Progenitor cell of endocrine pancreas (in vitro differentiated cells): ENCODE results near the gene RBMS1. TPM values are rescaled to one million over a fixed set of nuclear protein-coding genes. Genes with fewer than 3 reads are reported as not detected.
A peak's percentile ranks its signal among the peaks of the same experiment; 100 is the strongest.

ENCODE experiments used
- DNase-seq: peaks from one replicate; pipeline ENCODE4 v3.0.0; 2021; ENCODE audit warnings: low spot score; ENCODE audit not compliant: unreplicated experiment
- H3K27ac Mint-ChIP-seq: 2 replicates; pipeline ENCODE4 v1.8.0; 2021; ENCODE audit warnings: mild to moderate bottlenecking, moderate library complexity, mixed read lengths
- H3K27me3 Mint-ChIP-seq: 2 replicates; pipeline ENCODE4 v1.8.0; 2021; ENCODE audit warnings: mixed read lengths
- H3K36me3 Mint-ChIP-seq: 2 replicates; pipeline ENCODE4 v1.8.0; 2022; ENCODE audit warnings: mixed read lengths; ENCODE audit not compliant: insufficient read depth
- H3K4me1 Mint-ChIP-seq: 2 replicates; pipeline ENCODE4 v1.8.0; 2021; ENCODE audit warnings: low read depth, mixed read lengths
- H3K4me3 Mint-ChIP-seq: 2 replicates; pipeline ENCODE4 v1.8.0; 2021; ENCODE audit warnings: low read depth, mild to moderate bottlenecking, moderate library complexity, mixed read lengths
- H3K9me3 Mint-ChIP-seq: 2 replicates; pipeline ENCODE4 v1.8.0; 2021; ENCODE audit warnings: low read depth, mixed read lengths
- total RNA-seq: library from RNA; stranded (reverse); gene quantifications from 2 replicates; pipeline ENCODE4 v1.2.1, GENCODE V29; 2021
- TF ChIP-seq, protein P1 (sequence below): fragments of 200-600 bp; sonication (generic); IDR thresholded peaks from one replicate; pipeline ENCODE4 v1.5.0; 2021; ENCODE audit warnings: antibody characterized with exemption, mild to moderate bottlenecking; ENCODE audit not compliant: unreplicated experiment

The RBMS1 gene
- total RNA-seq, 1 donor from 2014 or later: 59.8 TPM

- DNase-seq: no peak
- no peak overlapping the region for H3K4me3 Mint-ChIP-seq
- H3K27ac Mint-ChIP-seq: no peak overlapping the region
- no peaks in the 10 kb centered on the region for H3K36me3 Mint-ChIP-seq
- TF ChIP-seq, protein P1, sequence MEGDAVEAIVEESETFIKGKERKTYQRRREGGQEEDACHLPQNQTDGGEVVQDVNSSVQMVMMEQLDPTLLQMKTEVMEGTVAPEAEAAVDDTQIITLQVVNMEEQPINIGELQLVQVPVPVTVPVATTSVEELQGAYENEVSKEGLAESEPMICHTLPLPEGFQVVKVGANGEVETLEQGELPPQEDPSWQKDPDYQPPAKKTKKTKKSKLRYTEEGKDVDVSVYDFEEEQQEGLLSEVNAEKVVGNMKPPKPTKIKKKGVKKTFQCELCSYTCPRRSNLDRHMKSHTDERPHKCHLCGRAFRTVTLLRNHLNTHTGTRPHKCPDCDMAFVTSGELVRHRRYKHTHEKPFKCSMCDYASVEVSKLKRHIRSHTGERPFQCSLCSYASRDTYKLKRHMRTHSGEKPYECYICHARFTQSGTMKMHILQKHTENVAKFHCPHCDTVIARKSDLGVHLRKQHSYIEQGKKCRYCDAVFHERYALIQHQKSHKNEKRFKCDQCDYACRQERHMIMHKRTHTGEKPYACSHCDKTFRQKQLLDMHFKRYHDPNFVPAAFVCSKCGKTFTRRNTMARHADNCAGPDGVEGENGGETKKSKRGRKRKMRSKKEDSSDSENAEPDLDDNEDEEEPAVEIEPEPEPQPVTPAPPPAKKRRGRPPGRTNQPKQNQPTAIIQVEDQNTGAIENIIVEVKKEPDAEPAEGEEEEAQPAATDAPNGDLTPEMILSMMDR: no peak
- H3K9me3 Mint-ChIP-seq: no peaks in the 10 kb centered on the region
- H3K4me1 Mint-ChIP-seq: peaks cover 37% of the 10 kb centered on the region
- H3K27me3 Mint-ChIP-seq: no peaks in the 10 kb centered on the region
Measured at GRCh38 chr2:160229591-160229990, 264.0 kb downstream of the RBMS1 start.

DNA sequence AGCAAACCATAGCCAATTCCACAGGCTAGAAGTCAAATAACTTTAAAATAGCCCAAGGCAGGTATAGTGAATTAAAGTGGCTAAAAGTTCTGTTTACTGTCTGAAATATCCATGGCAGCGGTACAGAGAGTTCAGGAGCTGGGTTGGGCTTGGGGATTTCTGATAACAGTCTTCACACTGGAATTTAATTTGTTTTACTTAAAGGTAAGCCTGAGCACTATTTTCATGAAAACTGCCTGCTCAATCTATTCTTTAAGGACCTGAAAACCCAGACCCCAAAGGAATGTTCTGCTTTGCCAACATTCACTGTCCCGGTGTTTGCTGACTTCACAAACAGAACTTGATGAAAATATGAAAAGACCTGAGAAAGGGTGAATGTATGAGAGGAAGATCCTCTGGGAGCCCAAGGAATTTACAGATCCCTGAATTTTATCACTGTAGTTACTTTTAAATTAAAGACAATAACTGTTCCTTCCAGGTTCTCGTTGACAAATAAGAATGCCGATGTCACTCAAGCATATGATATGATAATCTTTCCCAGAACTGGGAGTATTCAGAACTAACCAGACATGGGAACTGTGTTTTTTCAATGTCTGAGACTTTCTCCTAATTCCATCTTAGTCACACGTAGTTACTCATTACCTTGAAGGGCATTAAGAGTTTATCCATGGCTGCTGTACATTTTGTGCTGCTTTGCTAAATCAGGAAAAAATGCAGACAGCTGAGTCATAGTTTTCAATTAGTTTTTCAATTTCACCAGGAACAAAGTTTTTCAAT lies 265.3 kb downstream of the RBMS1 start:
- DNase-seq: no peak
- Mint-ChIP-seq H3K27ac (peak overlapping the region; percentile 80), H3K27me3 (no peaks in the 10 kb centered on the region), H3K9me3 (no peaks in the 10 kb centered on the region), H3K4me3 (no peak overlapping the region), H3K4me1 (peaks cover 37% of the 10 kb centered on the region), H3K36me3 (no peaks in the 10 kb centered on the region)
- TF ChIP-seq, protein P1: no peak

DNA sequence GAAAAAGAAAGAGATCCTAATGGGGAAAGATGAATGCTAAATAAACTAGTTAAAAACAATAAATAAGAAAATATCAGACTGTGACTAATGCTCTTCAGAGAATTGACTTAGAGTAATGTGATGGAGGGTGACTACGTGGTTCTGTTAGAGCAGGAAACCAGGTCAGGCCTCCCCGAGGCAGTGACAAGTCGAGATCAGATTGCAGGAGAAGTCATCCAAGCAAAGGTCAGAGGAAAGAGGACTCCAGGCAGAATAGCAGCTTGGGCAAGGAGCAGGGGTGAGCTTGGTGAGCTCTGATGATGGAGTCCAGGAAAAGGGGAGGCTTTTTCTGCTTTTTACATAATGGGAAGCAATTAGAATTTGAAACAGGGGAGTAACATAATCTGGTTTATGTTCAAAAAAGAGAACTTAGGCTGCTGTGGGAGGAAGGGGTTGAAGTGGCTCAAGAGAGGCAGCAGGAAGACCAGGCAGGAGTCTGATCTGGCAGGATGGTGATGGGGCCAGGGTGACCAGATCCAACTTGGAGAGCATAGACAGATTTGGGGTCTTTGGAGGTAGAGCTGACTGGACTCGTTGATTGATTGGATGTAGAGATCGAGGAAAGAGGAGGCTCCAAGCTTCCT lies 266.2 kb downstream of the RBMS1 start:
- H3K27me3 Mint-ChIP-seq: no peaks in the 10 kb centered on the region
- peaks cover 44% of the 10 kb centered on the region for H3K4me1 Mint-ChIP-seq
- H3K27ac Mint-ChIP-seq: no peak overlapping the region
- H3K4me3 Mint-ChIP-seq: no peak overlapping the region
- H3K9me3 Mint-ChIP-seq: no peaks in the 10 kb centered on the region
- H3K36me3 Mint-ChIP-seq: no peaks in the 10 kb centered on the region
- TF ChIP-seq, protein P1: no peak
- DNase-seq: no peak

- H3K4me1 Mint-ChIP-seq: peaks cover 54% of the 10 kb centered on the region
Measured at GRCh38 chr2:160226367-160226766, 267.2 kb downstream of the RBMS1 start.

GRCh38 chr2:160225722-160226121 lies 267.9 kb downstream of the RBMS1 start:
- TF ChIP-seq, protein P1: no peak
- Mint-ChIP-seq H3K4me1 (peaks cover 60% of the 10 kb centered on the region), H3K27me3 (no peaks in the 10 kb centered on the region), H3K27ac (no peak overlapping the region), H3K9me3 (no peaks in the 10 kb centered on the region), H3K4me3 (no peak overlapping the region), H3K36me3 (no peaks in the 10 kb centered on the region)
- no peak for DNase-seq

More at GRCh38 chr2:160226367-160226766, 267.2 kb downstream of the RBMS1 start:
- no peak for DNase-seq
- Mint-ChIP-seq H3K27me3 (no peaks in the 10 kb centered on the region), H3K9me3 (no peaks in the 10 kb centered on the region), H3K4me3 (no peak overlapping the region), H3K27ac (peak overlapping the region; percentile 15), H3K36me3 (no peaks in the 10 kb centered on the region)
- TF ChIP-seq, protein P1: no peak
